AG10803 (cell line): ENCODE results near the gene FAM131B.
A peak's percentile ranks its signal among the peaks of the same experiment; 100 is the strongest.

Source experiments
- DNase-seq: peaks from one replicate; pipeline ENCODE4 v3.0.0; 2010; ENCODE audit warnings: low read depth
- H3K4me3 ChIP-seq: 2 replicates; pipeline ENCODE4 v1.5.1; 2011; ENCODE audit warnings: mild to moderate bottlenecking, low read length, control low read depth
- CTCF ChIP-seq: conservative IDR thresholded peaks from 2 replicates; pipeline ENCODE4 v1.5.1; 2011; ENCODE audit warnings: mild to moderate bottlenecking, low read length, control low read depth, inconsistent platforms

Gene FAM131B

DNA sequence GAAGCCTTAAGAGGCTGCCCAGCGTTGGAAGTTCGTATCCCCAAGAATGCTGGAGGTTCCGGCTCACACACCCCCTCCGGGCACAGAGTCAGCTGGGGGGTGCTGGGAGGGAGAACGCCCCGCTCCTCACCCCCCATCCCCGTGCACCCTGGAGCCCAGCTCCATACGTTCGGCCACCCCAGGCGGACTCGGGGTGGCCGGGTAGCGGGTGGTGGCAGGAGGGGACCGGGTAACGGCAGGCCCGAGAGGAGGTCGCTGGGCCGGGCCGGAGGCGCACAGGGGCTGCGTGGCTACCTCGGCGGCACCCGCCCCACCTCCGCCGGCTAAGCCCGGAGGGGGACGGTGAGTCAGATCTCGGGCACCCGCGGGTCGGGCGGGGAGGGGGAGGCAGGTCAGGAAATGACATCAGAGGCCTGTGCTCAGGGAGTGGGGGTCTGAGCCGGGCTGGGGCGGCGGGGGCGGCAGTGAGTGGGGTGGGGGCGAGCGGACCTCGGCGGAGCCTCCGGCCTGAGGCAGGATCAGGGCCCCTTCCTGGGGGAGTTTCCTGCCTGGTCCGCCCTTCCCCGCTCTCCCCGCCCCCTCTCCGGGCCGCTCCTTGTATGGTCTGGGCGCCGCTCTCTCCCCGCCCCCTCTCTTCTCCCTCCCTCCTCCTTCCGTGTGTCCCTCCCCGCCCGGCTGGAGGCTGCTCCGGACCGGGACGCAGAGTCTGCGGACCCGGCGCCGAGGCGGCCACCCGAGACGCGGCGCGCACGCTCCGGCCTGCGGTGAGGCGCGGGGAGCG, 18.3 kb upstream of the FAM131B start, which contains the start of gene ZYX:
Gene ZYX (plus strand): TSS at position 700 of the 781 bp plus-strand sequence. CDS start 227 bp downstream, outside the sequence.
- no peak for TF ChIP-seq CTCF
- DNase-seq, result peak; percentile 95

GRCh38 chr7:143380260-143380645, 17.7 kb upstream of the FAM131B start:
- peak; percentile 86 for TF ChIP-seq CTCF
- peak overlapping the region; percentile 89 for H3K4me3 ChIP-seq
- DNase-seq, result peak; percentile 82

More for the DNA sequence above, 18.3 kb upstream of the FAM131B start, which contains the start of gene ZYX:
- H3K4me3 ChIP-seq, result peak within 1 kb of the TSS; percentile 89

DNA sequence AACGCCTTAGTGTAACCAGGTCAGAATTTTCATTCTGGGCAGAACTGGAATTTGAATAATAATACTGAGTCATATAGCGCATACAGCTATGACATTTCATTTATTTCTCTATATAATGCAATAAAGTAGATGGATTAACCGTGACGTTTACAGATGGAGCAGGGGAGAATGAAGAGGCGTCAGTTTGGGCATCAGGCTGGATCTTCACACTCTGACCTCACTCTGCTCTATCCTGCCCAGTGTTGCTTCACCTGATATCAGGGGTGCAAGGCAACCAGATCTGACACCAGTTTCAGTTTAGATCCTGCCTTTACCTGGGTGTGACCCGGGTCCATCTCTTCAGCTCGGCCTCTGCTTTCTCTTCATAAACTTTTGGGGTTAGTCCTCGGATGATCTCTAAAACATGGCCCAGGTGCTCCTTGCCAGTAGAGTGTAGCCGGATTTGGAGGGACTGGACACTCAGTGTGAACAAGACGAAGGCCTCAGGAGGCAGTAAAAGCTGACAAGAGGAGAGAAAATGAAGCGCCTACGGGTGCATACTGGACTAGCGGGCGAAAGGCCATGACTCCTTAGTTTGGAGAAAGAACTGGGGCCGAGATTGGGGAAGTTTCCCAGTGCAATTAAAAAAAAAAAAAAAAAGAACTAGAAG, 17.2 kb upstream of the FAM131B start:
- no peak for DNase-seq
- no peak for TF ChIP-seq CTCF
- H3K4me3 ChIP-seq, result peak overlapping the region; percentile 89

DNA sequence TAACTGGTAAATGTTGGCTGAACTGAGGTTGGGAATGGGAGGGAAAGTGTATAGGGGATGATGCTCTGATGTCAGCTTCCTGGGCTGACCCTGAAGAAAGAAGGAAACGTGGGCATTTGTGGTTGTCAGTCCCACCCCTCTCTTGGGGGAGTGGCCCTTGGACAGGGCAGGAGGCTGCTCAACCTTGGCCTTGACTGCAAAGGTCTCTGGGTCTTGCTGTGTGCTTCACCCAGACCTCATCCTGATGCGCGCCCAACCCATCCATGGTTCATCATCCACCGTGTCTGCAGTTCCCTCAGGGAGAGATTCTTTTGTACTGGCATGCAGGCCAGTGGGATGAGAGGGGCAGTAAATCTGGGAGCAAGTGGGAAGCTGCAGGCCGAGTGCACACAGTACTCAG, 13.9 kb upstream of the FAM131B start:
- TF ChIP-seq CTCF, result no peak
- DNase-seq, result no peak
- H3K4me3 ChIP-seq, result no peak overlapping the region

- H3K4me3 ChIP-seq, result no peak overlapping the region
- no peak for DNase-seq
- TF ChIP-seq CTCF, result no peak
Observed at GRCh38 chr7:143375298-143376034, 13.0 kb upstream of the FAM131B start.

DNA sequence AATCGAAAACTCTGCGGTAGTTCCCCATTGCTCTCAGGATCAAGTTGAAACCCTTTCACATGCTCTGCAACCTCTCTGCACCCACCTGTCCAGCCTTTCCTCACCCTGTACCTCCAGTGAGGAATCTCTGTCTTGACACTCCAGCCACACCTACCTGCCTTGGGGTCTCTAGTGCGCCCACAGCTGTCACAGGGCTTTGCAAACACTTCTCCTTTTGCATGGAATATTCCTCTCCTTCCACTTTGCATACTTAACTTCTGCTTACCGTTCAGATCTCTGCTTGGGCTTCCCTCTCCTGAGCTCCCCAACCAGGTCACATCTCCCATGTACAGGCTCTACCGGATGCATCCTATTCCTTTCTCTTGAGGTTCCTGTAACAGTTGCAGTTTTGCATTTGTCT, 12.0 kb upstream of the FAM131B start:
- no peak overlapping the region for H3K4me3 ChIP-seq
- DNase-seq, result no peak
- TF ChIP-seq CTCF, result no peak
